ENCODE results near the gene ACO2. TPM values are rescaled to one million over a fixed set of nuclear protein-coding genes. Genes with fewer than 3 reads are reported as not detected.

The ACO2 gene
- total and polyA plus RNA-seq, 2 of the 13 experiments (the other 11 are each of a cell fraction or from before 2014, with no cell fraction given) = 19.2 to 45.6 TPM

- no peak for TF ChIP-seq NFE2 (CRISPR knock-in tag; IDR thresholded peaks at IDR 0.05)
- no peak for TF ChIP-seq ZNF737 (CRISPR knock-in tag; IDR thresholded peaks at IDR 0.05; ENCODE audit: borderline replicate concordance)
- TF ChIP-seq MAFK (conservative IDR thresholded peaks at IDR 0.05 in 1 of 2, IDR thresholded peaks at IDR 0.05 in 1 of 2; ENCODE audit: low read length in 2 of 2) = no peak
- TF ChIP-seq FOXP4 (CRISPR knock-in tag; IDR thresholded peaks at IDR 0.05) = no peak; the same call in 1 of the 2 replicates
- TF ChIP-seq ZNF354B (CRISPR knock-in tag; IDR thresholded peaks at IDR 0.05) = no peak
- TF ChIP-seq HDAC1 (CRISPR knock-in tag; IDR thresholded peaks at IDR 0.05) = peak; percentile 88
- TF ChIP-seq PATZ1 (CRISPR knock-in tag; IDR thresholded peaks at IDR 0.05) = peak; percentile 96
- TF ChIP-seq MYC (CRISPR knock-in tag; IDR thresholded peaks at IDR 0.05; ENCODE audit: borderline replicate concordance) = peak; percentile 94
- TF ChIP-seq ETV6 (CRISPR knock-in tag; conservative IDR thresholded peaks at IDR 0.05) = peak; percentile 83
- TF ChIP-seq TMF1 (CRISPR knock-in tag; IDR thresholded peaks at IDR 0.05; ENCODE audit: low read depth) = peak; percentile 82; the same call in 1 of the 2 replicates
- peak; percentile 64; the same call in 1 of the 2 replicates for TF ChIP-seq ARID3A (IDR thresholded peaks at IDR 0.05; ENCODE audit: low read depth, low read length)
- no peak for TF ChIP-seq CEBPZ (IDR thresholded peaks at IDR 0.05; ENCODE audit: low read length)
- TF ChIP-seq YEATS2 (CRISPR knock-in tag; IDR thresholded peaks at IDR 0.05; ENCODE audit: borderline replicate concordance) = peak; percentile 93
- peak; percentile 91 for TF ChIP-seq ZNF253 (CRISPR knock-in tag; IDR thresholded peaks at IDR 0.05; ENCODE audit: borderline replicate concordance)
- peak; percentile 43; the same call in 1 of the 2 replicates for TF ChIP-seq ZNF879 (CRISPR knock-in tag; IDR thresholded peaks at IDR 0.05)
- TF ChIP-seq HIC2 (CRISPR knock-in tag; IDR thresholded peaks at IDR 0.05; ENCODE audit: low read depth) = 0 out of 2 replicates have a peak, but pooled peaks have one; percentile 20
- peak; percentile 89; the same call in 1 of the 2 replicates for TF ChIP-seq ZNF577 (CRISPR knock-in tag; IDR thresholded peaks at IDR 0.05; ENCODE audit: borderline replicate concordance, low read depth)
Observed at GRCh38 chr22:41446639-41447434, 22.1 kb upstream of the ACO2 start, which contains the start of gene TOB2 (continued).

Measured in HepG2 (cell line).